Measurements from ENCODE around the gene MICAL2. TPM values are rescaled to one million over a fixed set of nuclear protein-coding genes. Genes with fewer than 3 reads are reported as not detected.

Gene MICAL2
- total and polyA plus RNA-seq, 3 donors from 2014 or later, result 224 to 461 (median 401) TPM

DNA sequence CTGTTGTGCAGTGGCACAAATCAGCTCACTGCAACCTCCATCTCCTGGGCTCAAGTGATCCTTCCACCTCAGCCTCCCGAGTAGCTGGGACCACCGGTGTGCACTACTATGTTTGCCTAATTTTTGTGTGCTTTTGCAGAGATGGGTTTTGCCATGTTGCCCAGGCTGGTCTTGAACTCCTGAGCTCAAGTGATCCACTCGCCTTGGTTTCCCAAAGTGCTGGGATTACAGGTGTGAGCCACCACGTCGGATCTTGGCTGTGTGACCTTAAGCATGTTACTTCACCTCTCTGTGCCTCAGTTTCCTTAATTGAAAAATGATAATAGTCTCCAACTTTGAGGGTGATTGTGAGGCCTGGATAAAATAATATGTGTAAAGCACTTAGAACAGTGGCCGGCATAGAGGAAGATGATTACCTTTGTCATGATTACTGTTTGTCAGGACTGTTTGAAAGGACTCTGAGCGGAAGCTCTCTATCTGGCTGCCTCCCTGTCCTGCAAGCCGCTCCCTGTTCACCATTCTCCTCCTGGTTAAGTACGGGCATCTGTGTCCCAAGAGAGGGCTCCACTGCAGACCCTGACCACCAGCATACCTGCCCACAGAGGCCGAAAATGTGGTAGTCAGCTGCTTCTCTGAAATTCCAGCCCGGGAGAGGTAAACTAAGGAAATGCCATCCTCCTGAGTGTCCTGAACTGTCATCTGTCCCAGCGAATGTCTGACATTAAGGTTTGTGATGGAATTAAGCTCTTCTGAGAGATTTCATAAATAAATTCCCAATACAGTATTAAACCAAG lies 73.6 kb downstream of the MICAL2 start:
- intact Hi-C loops (cut with DNase I; ENCODE audit: low total_unique reads), result no loop called here
- H3K9me3 ChIP-seq, result no peaks in the 10 kb centered on the region
- H3K4me3 ChIP-seq, result no peak overlapping the region
- no peaks in the 10 kb centered on the region for H3K36me3 ChIP-seq (ENCODE audit: low read depth, missing control alignments)
- 86 to 95% methylated on average over 12 of the region's 12 CpGs for WGBS, 2 donors
- DNase-seq, result no peak
- H3K4me1 ChIP-seq, result peaks cover 48% of the 10 kb centered on the region
- no peaks in the 10 kb centered on the region for H3K27me3 ChIP-seq
- H3K27ac ChIP-seq, result peak overlapping the region; percentile 15 to 37
- TF ChIP-seq, protein P1, sequence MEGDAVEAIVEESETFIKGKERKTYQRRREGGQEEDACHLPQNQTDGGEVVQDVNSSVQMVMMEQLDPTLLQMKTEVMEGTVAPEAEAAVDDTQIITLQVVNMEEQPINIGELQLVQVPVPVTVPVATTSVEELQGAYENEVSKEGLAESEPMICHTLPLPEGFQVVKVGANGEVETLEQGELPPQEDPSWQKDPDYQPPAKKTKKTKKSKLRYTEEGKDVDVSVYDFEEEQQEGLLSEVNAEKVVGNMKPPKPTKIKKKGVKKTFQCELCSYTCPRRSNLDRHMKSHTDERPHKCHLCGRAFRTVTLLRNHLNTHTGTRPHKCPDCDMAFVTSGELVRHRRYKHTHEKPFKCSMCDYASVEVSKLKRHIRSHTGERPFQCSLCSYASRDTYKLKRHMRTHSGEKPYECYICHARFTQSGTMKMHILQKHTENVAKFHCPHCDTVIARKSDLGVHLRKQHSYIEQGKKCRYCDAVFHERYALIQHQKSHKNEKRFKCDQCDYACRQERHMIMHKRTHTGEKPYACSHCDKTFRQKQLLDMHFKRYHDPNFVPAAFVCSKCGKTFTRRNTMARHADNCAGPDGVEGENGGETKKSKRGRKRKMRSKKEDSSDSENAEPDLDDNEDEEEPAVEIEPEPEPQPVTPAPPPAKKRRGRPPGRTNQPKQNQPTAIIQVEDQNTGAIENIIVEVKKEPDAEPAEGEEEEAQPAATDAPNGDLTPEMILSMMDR (IDR thresholded peaks at IDR 0.05), result no peak
- TF ChIP-seq POLR2A (IDR thresholded peaks at IDR 0.05), result no peak

DNA sequence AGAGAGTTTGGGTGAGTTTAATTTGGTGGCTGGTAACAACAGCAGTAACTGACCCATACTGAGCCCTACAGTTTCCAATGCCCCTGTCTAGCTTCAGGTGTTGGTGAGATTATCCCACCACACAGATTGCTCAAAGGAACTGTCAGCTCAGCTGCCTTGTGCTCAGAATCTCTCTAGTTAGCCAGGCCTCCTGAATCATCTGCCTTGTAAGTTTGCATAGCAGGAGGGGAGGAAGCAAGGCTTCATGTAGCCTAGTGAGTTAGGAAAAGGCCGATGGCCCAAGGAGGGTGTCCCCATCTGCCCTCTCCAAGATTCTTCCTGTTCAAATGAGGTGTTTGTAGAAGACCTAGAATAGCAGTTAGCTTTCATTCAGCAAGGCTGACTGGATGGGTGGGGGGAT lies 74.3 kb downstream of the MICAL2 start:
- intact Hi-C loops (cut with DNase I; ENCODE audit: low total_unique reads), result no loop called here

DNA sequence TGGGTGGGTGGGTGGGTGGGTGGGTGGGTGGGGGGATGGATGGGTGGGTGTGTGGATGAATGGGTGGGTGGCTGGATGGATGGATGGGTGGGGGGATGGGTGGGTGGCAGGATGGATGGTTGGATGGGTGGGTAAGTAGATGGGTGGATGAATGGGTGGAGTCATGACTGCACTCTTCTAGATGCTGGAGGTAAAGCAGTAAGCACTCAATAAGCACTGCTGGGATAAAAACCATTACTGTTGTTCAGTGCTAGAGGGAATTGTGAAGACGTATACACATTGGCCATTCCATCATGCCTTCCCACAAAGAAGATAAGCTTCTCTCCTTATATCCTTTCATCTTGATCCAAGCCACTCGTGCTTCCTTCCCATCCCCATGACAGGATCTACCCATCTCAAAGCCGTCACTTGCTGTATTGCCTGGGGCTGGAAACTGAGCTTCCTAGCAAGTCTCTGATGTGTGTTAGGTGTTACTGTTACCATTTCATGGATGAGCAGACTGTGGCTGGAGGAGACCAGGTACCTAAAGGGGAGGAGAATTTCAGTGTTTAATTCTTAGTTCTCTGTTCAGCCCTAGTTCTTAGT lies 74.8 kb downstream of the MICAL2 start:
- Histone ChIP-seq H3K27me3 (no peaks in the 10 kb centered on the region), H3K27ac (peak overlapping the region; percentile 10 to 17), H3K4me3 (no peak overlapping the region), H3K4me1 (peaks cover 38% of the 10 kb centered on the region), H3K9me3 (no peaks in the 10 kb centered on the region), H3K36me3 (ENCODE audit: low read depth, missing control alignments) (no peaks in the 10 kb centered on the region)
- intact Hi-C loops (cut with DNase I; ENCODE audit: low total_unique reads), result no loop called here
- no peak for TF ChIP-seq POLR2A (IDR thresholded peaks at IDR 0.05)
- TF ChIP-seq, protein P1 (IDR thresholded peaks at IDR 0.05), result no peak
- no peak for DNase-seq
- WGBS, 2 donors, result 86 to 87% methylated on average over 3 of the region's 3 CpGs

More for the DNA sequence above, 74.3 kb downstream of the MICAL2 start:
- 88 to 100% methylated on average over 1 of the region's 1 CpG for WGBS, 2 donors
- DNase-seq, result no peak
- H3K4me1 ChIP-seq, result peaks cover 41% of the 10 kb centered on the region
- H3K27ac ChIP-seq, result peak overlapping the region in 1 of 2 donors; percentile 37
- no peaks in the 10 kb centered on the region for H3K36me3 ChIP-seq (ENCODE audit: low read depth, missing control alignments)
- no peak for TF ChIP-seq POLR2A (IDR thresholded peaks at IDR 0.05)
- TF ChIP-seq, protein P1 (IDR thresholded peaks at IDR 0.05), result no peak
- H3K9me3 ChIP-seq, result no peaks in the 10 kb centered on the region
- H3K4me3 ChIP-seq, result no peak overlapping the region
- H3K27me3 ChIP-seq, result no peaks in the 10 kb centered on the region

DNA sequence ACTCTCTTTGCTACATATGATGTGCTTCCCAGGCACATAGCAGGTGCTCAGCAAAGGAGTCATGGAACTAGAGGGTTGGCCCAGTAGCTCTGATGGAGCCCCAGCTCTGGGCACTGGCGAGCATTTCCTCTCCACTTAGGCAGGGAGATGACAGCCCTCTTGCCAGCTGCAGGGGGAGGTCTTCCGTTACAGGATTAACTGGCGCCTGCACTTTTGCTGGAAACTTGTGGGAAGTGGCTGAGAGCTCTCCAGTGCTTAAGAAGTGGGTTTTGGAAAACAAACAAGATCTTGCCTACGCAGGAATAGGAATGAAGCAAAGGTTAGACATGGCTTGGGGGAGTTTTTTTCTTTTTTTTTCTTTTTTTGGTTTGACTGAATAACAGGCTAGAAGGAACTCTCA lies 75.5 kb downstream of the MICAL2 start:
- Histone ChIP-seq H3K27ac (peak overlapping the region; percentile 10 to 17), H3K4me1 (peaks cover 38% of the 10 kb centered on the region), H3K9me3 (no peaks in the 10 kb centered on the region), H3K36me3 (ENCODE audit: low read depth, missing control alignments) (no peaks in the 10 kb centered on the region), H3K27me3 (no peaks in the 10 kb centered on the region), H3K4me3 (no peak overlapping the region)
- no peak for DNase-seq
- TF ChIP-seq POLR2A (IDR thresholded peaks at IDR 0.05), result no peak
- TF ChIP-seq, protein P1 (IDR thresholded peaks at IDR 0.05), result no peak
- WGBS, 2 donors, result 12 to 48% methylated on average over 3 to 4 of the region's 4 CpGs
- intact Hi-C loops (cut with DNase I; ENCODE audit: low total_unique reads), result no loop called here
